ENCODE data around the gene RIPPLY3. TPM values are rescaled to one million over a fixed set of nuclear protein-coding genes. Genes with fewer than 3 reads are reported as not detected.

Gene RIPPLY3
- total and polyA plus RNA-seq, 4 donors: 0.08 to 0.21 (median 0.13) TPM; not detected in 1

Small RNA genes lying within 50 kb of the gene (small RNA-seq; reads per million reads assigned to genes)
- gene RF00019 (not detected), gene RNU6-696P (not detected)

Other genes starting within 250 kb of the RIPPLY3 start
- 10 to 100 TPM in 1 of 2 donors, 1 to 10 TPM in 1; 8.1 to 22.5 TPM for gene HLCS, start 40.0 kb upstream of the RIPPLY3 start, total RNA-seq
- gene HLCS, start 40.0 kb upstream of the RIPPLY3 start, polyA plus RNA-seq: 1 to 10 TPM; 6.6 to 8.4 TPM
- gene PIGP, start 66.4 kb downstream of the RIPPLY3 start, total RNA-seq: 1 to 10 TPM; 3.8 to 6.3 TPM
- gene PIGP, start 66.4 kb downstream of the RIPPLY3 start, polyA plus RNA-seq: 10 to 100 TPM; 17.1 to 26.2 TPM
- gene TTC3, start 66.6 kb downstream of the RIPPLY3 start, total RNA-seq: 10 to 100 TPM; 69.8 to 96.1 TPM
- 10 to 100 TPM; 27.2 to 44.6 TPM for gene TTC3, start 66.6 kb downstream of the RIPPLY3 start, polyA plus RNA-seq